Measurements from ENCODE around the gene SUSD4.

Gene SUSD4

GRCh38 chr1:223176437-223176836, 187.5 kb downstream of the SUSD4 start:
- H3K27ac Mint-ChIP-seq = no peak overlapping the region

GRCh38 chr1:223175633-223176032, 188.3 kb downstream of the SUSD4 start:
- no peaks in the 10 kb centered on the region for H3K36me3 Mint-ChIP-seq (ENCODE audit: low read depth)

More at GRCh38 chr1:223176437-223176836, 187.5 kb downstream of the SUSD4 start:
- Mint-ChIP-seq H3K36me3 (ENCODE audit: low read depth) (no peaks in the 10 kb centered on the region), H3K9me3 (peaks cover 2% of the 10 kb centered on the region), H3K4me1 (peaks cover 7% of the 10 kb centered on the region), H3K27me3 (ENCODE audit: low read depth) (no peaks in the 10 kb centered on the region), H3K4me3 (no peak overlapping the region)
- no peak for TF ChIP-seq CTCF (IDR thresholded peaks at IDR 0.05; ENCODE audit: unreplicated experiment in 3 of 3)

GRCh38 chr1:223175032-223175431, 188.9 kb downstream of the SUSD4 start:
- Mint-ChIP-seq H3K4me1 (no peaks in the 10 kb centered on the region), H3K27me3 (ENCODE audit: low read depth) (no peaks in the 10 kb centered on the region), H3K4me3 (no peak overlapping the region), H3K9me3 (peaks cover 4% of the 10 kb centered on the region), H3K27ac (no peak overlapping the region), H3K36me3 (ENCODE audit: low read depth) (no peaks in the 10 kb centered on the region)
- no peak for TF ChIP-seq CTCF (IDR thresholded peaks at IDR 0.05; ENCODE audit: unreplicated experiment in 3 of 3)

More at GRCh38 chr1:223175633-223176032, 188.3 kb downstream of the SUSD4 start:
- Mint-ChIP-seq H3K9me3 (peaks cover 2% of the 10 kb centered on the region), H3K27me3 (ENCODE audit: low read depth) (no peaks in the 10 kb centered on the region), H3K4me3 (no peak overlapping the region), H3K4me1 (peaks cover under 1% of the 10 kb centered on the region), H3K27ac (no peak overlapping the region)
- no peak for TF ChIP-seq CTCF (IDR thresholded peaks at IDR 0.05; ENCODE audit: unreplicated experiment in 3 of 3)
